ENCODE data around the gene RIC8B. TPM values are rescaled to one million over a fixed set of nuclear protein-coding genes. Genes with fewer than 3 reads are reported as not detected.
A peak's percentile ranks its signal among the peaks of the same experiment; 100 is the strongest.

The RIC8B gene
- total and polyA plus RNA-seq, 2 of the 8 experiments (the other 6 are each of a cell fraction or from before 2014, with no cell fraction given) = 8.2 to 25.3 TPM

GRCh38 chr12:106776897-106777296 lies 2.4 kb downstream of the RIC8B start:
- H3K79me1 ChIP-seq (ENCODE audit: low read depth, low read length) = peaks cover 2% of the 10 kb centered on the region
- H3K14ac ChIP-seq (ENCODE audit: insufficient read length) = no peak overlapping the region
- DNase-seq (ENCODE audit: low read depth in 1 of 2, low spot score in 2 of 2) (no peak), FAIRE-seq (no peak)
- H2BK15ac ChIP-seq (ENCODE audit: low read length) = no peak overlapping the region
- CTCF ChIA-PET (ENCODE audit: partially characterized antibody) = interaction anchor here (1.0 to 2.9 kb wide), 7 partner anchors 8 to 419 kb away, joined by 4 to 13 read pairs (median 4); partner anchors contain the start of gene POLR3B
- no peak overlapping the region for H3K18ac ChIP-seq (ENCODE audit: extremely low read depth, low read length)
- peaks cover 0 to 7% (median 5%) of the 10 kb centered on the region in 4 experiments; a peak in 3 of 7 replicates for H3K4me1 ChIP-seq (replicated peaks in 1 of 4; ENCODE audit: control insufficient read depth in 3 of 4, insufficient read depth in 4 of 4, low read length in 3 of 4)
- H3K79me2 ChIP-seq (ENCODE audit: control insufficient read depth in 1 of 2, insufficient read depth in 2 of 2, low read length in 2 of 2) = peaks cover 17 to 71% of the 10 kb centered on the region in 2 experiments
- no peak overlapping the region for H3K23ac ChIP-seq (ENCODE audit: insufficient read length)
- H3K9me3 ChIP-seq (ENCODE audit: insufficient read depth in 2 of 2, low read depth in 1 of 2, low read length in 1 of 2) = no peaks in the 10 kb centered on the region
- H2AFZ ChIP-seq (ENCODE audit: low read length) = no peak overlapping the region
- no peak overlapping the region for H2BK120ac ChIP-seq (replicated peaks; ENCODE audit: low read depth, low read length)
- H4K8ac ChIP-seq (ENCODE audit: extremely low read depth, insufficient read depth, low read length) = no peak overlapping the region
- H3K36me3 ChIP-seq (ENCODE audit: control insufficient read depth in 2 of 4, insufficient read depth in 4 of 4, low read length in 3 of 4) = no peaks in the 10 kb centered on the region; a peak in 1 of 8 replicates
- TF ChIP-seq JUN (IDR thresholded peaks at IDR 0.05; ENCODE audit: low read depth, low read length) (no peak), EP300 (IDR thresholded peaks at IDR 0.05; ENCODE audit: borderline replicate concordance in 1 of 2, low read depth in 2 of 2, low read length in 2 of 2) (no peak), MAFK (IDR thresholded peaks at IDR 0.05; ENCODE audit: low read depth, low read length) (no peak), CREB1 (IDR thresholded peaks at IDR 0.05) (no peak), RFX5 (IDR thresholded peaks at IDR 0.05; ENCODE audit: borderline replicate concordance, low read depth, low read length) (no peak), BRCA1 (IDR thresholded peaks at IDR 0.05; ENCODE audit: low read depth, low read length) (no peak), GTF2F1 (IDR thresholded peaks at IDR 0.05; ENCODE audit: borderline replicate concordance, low read depth, low read length) (no peak), CBX8 (IDR thresholded peaks at IDR 0.05; ENCODE audit: borderline replicate concordance, low read depth, low read length) (no peak), E2F6 (IDR thresholded peaks at IDR 0.05) (no peak), ZNF274 (IDR thresholded peaks at IDR 0.05; ENCODE audit: borderline replicate concordance, extremely low read depth, low read length) (no peak)
- H4K20me1 ChIP-seq (replicated peaks in 1 of 2; ENCODE audit: control insufficient read depth in 1 of 2, insufficient read depth in 2 of 2, low read length in 2 of 2) = peaks cover 3 to 7% of the 10 kb centered on the region in 2 experiments
- H3K27ac ChIP-seq (ENCODE audit: low read depth, low read length) = no peak overlapping the region
- H2AK5ac ChIP-seq (ENCODE audit: low read depth, low read length) = no peak overlapping the region
- H3K4me2 ChIP-seq (ENCODE audit: insufficient read depth in 1 of 2, low read depth in 2 of 2, low read length in 2 of 2) = peak overlapping the region in 1 of 2 experiments; percentile 68; a peak in 1 of 4 replicates
- no peak overlapping the region for H3K4ac ChIP-seq (replicated peaks; ENCODE audit: insufficient read length, low read depth, low read length)
- H2BK12ac ChIP-seq (ENCODE audit: low read depth, low read length) = no peak overlapping the region
- H4K91ac ChIP-seq (replicated peaks; ENCODE audit: insufficient read length, low read length) = no peak overlapping the region
- no peak overlapping the region for H2BK5ac ChIP-seq (ENCODE audit: low read depth, low read length)
- no peak overlapping the region for H2BK20ac ChIP-seq (ENCODE audit: low read length)
- no peak overlapping the region for H4K5ac ChIP-seq (ENCODE audit: insufficient read length, low read depth, low read length)
- POLR2A ChIA-PET (ENCODE audit: partially characterized antibody) = interaction anchor here (0.5 to 1.9 kb wide), 6 partner anchors 8 to 389 kb away, joined by 3 to 6 read pairs (median 4); no protein-coding TSS in a partner anchor
- peaks cover 7% of the 10 kb centered on the region; the same call in 1 of the 2 replicates for H3K23me2 ChIP-seq (ENCODE audit: low read depth, low read length)
- no peak overlapping the region for H3K9ac ChIP-seq (replicated peaks in 1 of 4; ENCODE audit: extremely low read depth in 1 of 4, low read depth in 3 of 4, low read length in 3 of 4)
- WGBS, 2 experiments (ENCODE audit: extremely low coverage in 1 of 2, insufficient coverage in 1 of 2, insufficient read length in 1 of 2, insufficient replicate concordance in 2 of 2, low coverage in 1 of 2, low lambda C conversion rate in 2 of 2, missing lambda C conversion rate in 1 of 2) = 86% methylated on average over 5 of the region's 5 CpGs; no CpG with 5 or more reads in 1 of the 2 experiments
- no peaks in the 10 kb centered on the region for H3K27me3 ChIP-seq (replicated peaks in 1 of 4; ENCODE audit: control insufficient read depth in 3 of 4, extremely low read depth in 1 of 4, insufficient read depth in 3 of 4, low read length in 3 of 4)
- peak overlapping the region in 1 of 4 experiments; percentile 86; a peak in 1 of 8 replicates for H3K4me3 ChIP-seq (ENCODE audit: extremely low read depth in 1 of 4, insufficient read depth in 2 of 4, low read depth in 3 of 4, low read length in 4 of 4)
- H3K56ac ChIP-seq (replicated peaks; ENCODE audit: insufficient read length, low read depth, low read length) = no peak overlapping the region
